Transverse colon (tissue), 4 donors: ENCODE results near the gene CLDN4. TPM values are rescaled to one million over a fixed set of nuclear protein-coding genes. Genes with fewer than 3 reads are reported as not detected.

Experiments used
- DNase-seq: peaks from one replicate; pipeline ENCODE4 v3.0.0-alpha.2; 2019
- H3K27ac ChIP-seq, 4 donors: fragments of 200-600 bp; sonication (generic); 2 replicates each; pipeline ENCODE4 v1.5.1; 2016 to 2018; ENCODE audit warnings: inconsistent platforms in 4 of 4
- H3K27me3 ChIP-seq: fragments of 200-600 bp; sonication (generic); 2 replicates; pipeline ENCODE4 v1.5.1; 2017; ENCODE audit warnings: inconsistent platforms
- H3K36me3 ChIP-seq, 4 donors: fragments of 200-600 bp; sonication (generic); 2 replicates each; pipeline ENCODE4 v1.5.1; 2017 to 2019; ENCODE audit warnings: inconsistent platforms in 4 of 4
- H3K4me1 ChIP-seq, 4 donors: fragments of 200-600 bp; sonication (generic); 2 replicates each; pipeline ENCODE4 v1.5.1; 2017 to 2020; ENCODE audit warnings: inconsistent platforms in 4 of 4
- H3K4me3 ChIP-seq, 4 donors: fragments of 200-600 bp; sonication (generic); 1 replicate in 1 of 4; 2 replicates in 3 of 4; pipeline versions ENCODE4 v1.5.1 to v1.6.1; 2017 to 2019; ENCODE audit warnings: inconsistent platforms in 4 of 4
- H3K9me3 ChIP-seq, 2 donors: fragments of 200-600 bp; sonication (generic); 2 replicates each; pipeline ENCODE4 v1.5.1; 2017 to 2019; ENCODE audit warnings: inconsistent platforms in 2 of 2
- CTCF ChIP-seq, 5 experiments: fragments of 200-600 bp in 3 of 5; fragments of 450-650 bp in 2 of 5; sonication (generic) in 3 of 5; IDR thresholded peaks; 1 replicate in 2 of 5; 2 replicates in 3 of 5; pipeline ENCODE4 v1.5.1; 2016 to 2017; ENCODE audit warnings: antibody characterized with exemption in 5 of 5, inconsistent platforms in 3 of 5, mild to moderate bottlenecking in 2 of 5, moderate library complexity in 1 of 5
- EP300 ChIP-seq: sonication (generic); formaldehyde crosslinking; IDR thresholded peaks from one replicate; pipeline ENCODE4 v1.6.1; 2017; ENCODE audit warnings: antibody characterized with exemption, low read depth
- POLR2A ChIP-seq: fragments of 450-650 bp; IDR thresholded peaks from one replicate; pipeline ENCODE4 v1.6.1; 2016; ENCODE audit warnings: antibody characterized with exemption, mild to moderate bottlenecking, moderate library complexity
- POLR2AphosphoS5 ChIP-seq, 3 donors: sonication (generic); formaldehyde crosslinking; IDR thresholded peaks; one replicate each; pipeline ENCODE4 v1.6.1; 2016; ENCODE audit warnings: antibody characterized with exemption in 3 of 3
- WGBS, 2 donors: methylation state at CpG; one replicate each; pipeline ENCODE4 v1.1.5; 2018; ENCODE audit warnings: low coverage in 1 of 2; 5-methylcytosine and 5-hydroxymethylcytosine counted together
- in situ Hi-C, 4 donors: fragments of 200-750 bp; cut with MboI; loops; one replicate each; pipeline versions ENCODE4 v1.15.0 to v1.15.1; 2017; ENCODE audit warnings: low sequenced_read_pairs in 3 of 4, low pct_ligation_motif_present in 1 of 4, low pct_unique_long_range_greater_than_20kb in 1 of 4
- intact Hi-C: fragments of 100-400 bp; cut with DNase I; formaldehyde crosslinking; loops from one replicate; pipeline ENCODE4 v1.15.1; 2023; ENCODE audit warnings: low total_unique reads
- total RNA-seq, 4 donors: library from RNA; depleted of rRNA; stranded (reverse); fragments of >200 nt; gene quantifications; one replicate each; pipeline ENCODE4 v1.1.0, GENCODE V29; 2016

The CLDN4 gene
- total RNA-seq, 4 donors from 2014 or later, result 555 to 1,122 (median 815) TPM

- H3K36me3 ChIP-seq, result no peaks in the 10 kb centered on the region
- no peaks in the 10 kb centered on the region for H3K27me3 ChIP-seq
- H3K4me3 ChIP-seq, result no peak overlapping the region
- H3K9me3 ChIP-seq, result no peaks in the 10 kb centered on the region
- no peak for DNase-seq
- H3K27ac ChIP-seq, result no peak overlapping the region
- no peak for TF ChIP-seq EP300
- no peak for TF ChIP-seq CTCF (IDR thresholded peaks at IDR 0.05)
- TF ChIP-seq POLR2AphosphoS5 (IDR thresholded peaks at IDR 0.05), result no peak
- no peak for TF ChIP-seq POLR2A
- 83% methylated on average over 1 of the region's 1 CpG; no CpG with 5 or more reads in 1 of the 2 donors for WGBS, 2 donors
- in situ Hi-C loops (loop anchor here in 2 of 4 donors (25.0 kb wide), 1 partner anchor 229 kb away; no protein-coding TSS in a partner anchor), intact Hi-C loops (loop anchor here (5.0 kb wide), 1 partner anchor 156 kb away; no protein-coding TSS in a partner anchor)
- H3K4me1 ChIP-seq, result peaks cover 5 to 18% (median 10%) of the 10 kb centered on the region in 4 donors
Observed at GRCh38 chr7:73866446-73866767, 35.6 kb downstream of the CLDN4 start.

DNA sequence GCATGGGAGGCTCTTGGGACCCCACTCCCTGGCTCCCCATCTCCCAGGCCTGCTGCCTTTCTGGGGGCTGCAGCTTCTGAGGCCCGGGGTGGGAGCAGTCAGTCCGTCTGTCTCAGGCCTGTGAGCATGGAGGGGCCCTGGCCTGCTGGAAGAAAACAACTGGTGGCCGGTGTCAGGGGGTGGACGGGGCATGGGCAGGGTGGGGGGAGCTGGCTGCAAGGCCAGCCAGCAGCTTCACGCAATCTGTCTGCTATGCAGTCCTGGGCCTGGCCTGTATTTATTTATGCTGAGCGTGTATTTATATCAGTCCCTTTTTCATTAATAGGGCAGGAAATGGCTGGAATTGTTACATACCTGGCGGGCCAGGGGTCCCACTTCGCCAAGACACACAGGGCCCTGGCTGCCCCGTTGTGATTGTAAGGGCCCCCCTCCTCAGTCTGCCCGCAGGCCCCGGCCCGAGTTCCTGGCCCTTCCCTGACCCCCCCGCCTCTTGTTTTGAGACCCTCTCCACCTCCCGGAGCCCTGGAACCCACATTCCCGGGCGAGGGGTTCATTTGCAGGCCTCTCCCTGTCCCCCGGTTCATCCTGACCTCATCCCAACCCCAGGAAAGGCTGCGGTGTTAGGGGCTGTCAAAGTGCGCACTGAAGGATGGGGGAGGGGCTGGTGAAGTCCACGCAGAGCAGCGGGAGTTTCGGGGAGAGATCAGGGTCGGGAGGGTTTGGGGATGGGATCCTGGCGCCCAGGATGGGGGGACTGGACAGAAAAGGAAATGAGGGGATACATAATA lies 38.4 kb downstream of the CLDN4 start:
- Histone ChIP-seq H3K9me3 (no peaks in the 10 kb centered on the region), H3K36me3 (no peaks in the 10 kb centered on the region), H3K4me3 (no peak overlapping the region), H3K4me1 (peaks cover 7 to 26% (median 14%) of the 10 kb centered on the region in 4 donors), H3K27me3 (no peaks in the 10 kb centered on the region), H3K27ac (no peak overlapping the region)
- in situ Hi-C loops, result loop anchor here in 2 of 4 donors (25.0 kb wide), 1 partner anchor 232 kb away; no protein-coding TSS in a partner anchor
- TF ChIP-seq POLR2AphosphoS5 (IDR thresholded peaks at IDR 0.05) (no peak), CTCF (IDR thresholded peaks at IDR 0.05) (no peak), EP300 (no peak), POLR2A (no peak)
- WGBS, 2 donors, result 66% methylated on average over 23 of the region's 24 CpGs; no CpG with 5 or more reads in 1 of the 2 donors
- intact Hi-C loops, result loop anchor here (5.0 kb wide), 1 partner anchor 153 kb away; no protein-coding TSS in a partner anchor
- DNase-seq, result no peak

- no peaks in the 10 kb centered on the region for H3K9me3 ChIP-seq
- in situ Hi-C loops (loop anchor here in 3 of 4 donors (10.0 to 25.0 kb wide), 2 partner anchors 155 to 233 kb away; partner anchors contain the start of gene ELN (in 3 of the 3)), intact Hi-C loops (no loop called here)
- H3K27ac ChIP-seq, result no peak overlapping the region
- TF ChIP-seq POLR2AphosphoS5 (IDR thresholded peaks at IDR 0.05) (no peak), CTCF (IDR thresholded peaks at IDR 0.05) (no peak), POLR2A (no peak), EP300 (no peak)
- H3K27me3 ChIP-seq, result no peaks in the 10 kb centered on the region
- H3K4me3 ChIP-seq, result no peak overlapping the region
- peaks cover 7 to 26% (median 14%) of the 10 kb centered on the region in 4 donors for H3K4me1 ChIP-seq
- DNase-seq, result no peak
- 70% methylated on average over 15 of the region's 15 CpGs; no CpG with 5 or more reads in 1 of the 2 donors for WGBS, 2 donors
- no peaks in the 10 kb centered on the region for H3K36me3 ChIP-seq
Observed at GRCh38 chr7:73870041-73870492, 39.3 kb downstream of the CLDN4 start.
